ENCODE results near the gene TVP23A.
"Not testable (repeated sequence)": the region's sequence is repeated elsewhere in the genome, so short reads cannot be mapped to it uniquely, and the experiment has no call there.

DNA sequence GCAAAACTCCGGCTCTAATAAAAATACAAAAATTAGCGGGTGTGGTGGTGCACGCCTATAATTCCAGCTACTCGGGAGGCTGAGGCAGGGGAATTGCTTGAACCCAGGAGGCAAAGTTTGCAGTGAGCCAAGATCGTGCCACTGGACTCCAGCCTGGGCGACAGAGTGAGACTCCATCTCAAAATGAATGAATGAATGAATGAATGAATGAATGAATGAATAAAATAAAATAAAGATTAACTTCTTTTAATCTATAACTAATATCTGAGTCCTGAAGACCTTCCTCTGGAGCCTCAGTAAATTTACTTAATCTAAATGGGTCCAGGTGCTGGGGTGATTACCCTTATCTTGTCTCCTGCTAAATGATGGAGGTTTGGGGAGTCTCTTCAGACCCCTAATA lies 38.7 kb downstream of the TVP23A start:
- TF ChIP-seq, protein P1, sequence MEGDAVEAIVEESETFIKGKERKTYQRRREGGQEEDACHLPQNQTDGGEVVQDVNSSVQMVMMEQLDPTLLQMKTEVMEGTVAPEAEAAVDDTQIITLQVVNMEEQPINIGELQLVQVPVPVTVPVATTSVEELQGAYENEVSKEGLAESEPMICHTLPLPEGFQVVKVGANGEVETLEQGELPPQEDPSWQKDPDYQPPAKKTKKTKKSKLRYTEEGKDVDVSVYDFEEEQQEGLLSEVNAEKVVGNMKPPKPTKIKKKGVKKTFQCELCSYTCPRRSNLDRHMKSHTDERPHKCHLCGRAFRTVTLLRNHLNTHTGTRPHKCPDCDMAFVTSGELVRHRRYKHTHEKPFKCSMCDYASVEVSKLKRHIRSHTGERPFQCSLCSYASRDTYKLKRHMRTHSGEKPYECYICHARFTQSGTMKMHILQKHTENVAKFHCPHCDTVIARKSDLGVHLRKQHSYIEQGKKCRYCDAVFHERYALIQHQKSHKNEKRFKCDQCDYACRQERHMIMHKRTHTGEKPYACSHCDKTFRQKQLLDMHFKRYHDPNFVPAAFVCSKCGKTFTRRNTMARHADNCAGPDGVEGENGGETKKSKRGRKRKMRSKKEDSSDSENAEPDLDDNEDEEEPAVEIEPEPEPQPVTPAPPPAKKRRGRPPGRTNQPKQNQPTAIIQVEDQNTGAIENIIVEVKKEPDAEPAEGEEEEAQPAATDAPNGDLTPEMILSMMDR (IDR thresholded peaks at IDR 0.05) = not testable (repeated sequence)
- TF ChIP-seq POLR2AphosphoS5 (IDR thresholded peaks at IDR 0.05) = not testable (repeated sequence)

All from gastroesophageal sphincter (tissue), 3 donors.